ENCODE measurements around the gene FBXO15.

DNA sequence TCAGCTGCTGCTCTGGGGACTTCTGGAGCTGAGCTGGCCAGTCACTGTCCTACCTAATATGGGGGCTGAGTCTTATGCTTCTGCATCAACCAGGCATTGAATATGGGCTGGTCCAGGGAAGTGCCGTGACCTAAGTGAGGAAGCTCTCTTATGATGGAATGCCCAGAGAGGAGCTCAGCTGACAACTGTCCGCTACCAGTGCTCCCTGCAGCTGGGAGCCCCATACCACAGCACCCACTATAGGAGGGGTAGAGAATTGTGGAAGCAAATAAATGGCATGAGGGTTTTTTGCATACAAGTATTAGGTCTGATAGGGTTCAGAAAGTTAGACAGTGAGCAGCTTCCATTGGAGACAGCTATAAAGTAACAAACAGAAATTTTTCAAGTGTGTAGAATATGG is 5.2 kb upstream of the FBXO15 start:
- TF ChIP-seq, protein P1, sequence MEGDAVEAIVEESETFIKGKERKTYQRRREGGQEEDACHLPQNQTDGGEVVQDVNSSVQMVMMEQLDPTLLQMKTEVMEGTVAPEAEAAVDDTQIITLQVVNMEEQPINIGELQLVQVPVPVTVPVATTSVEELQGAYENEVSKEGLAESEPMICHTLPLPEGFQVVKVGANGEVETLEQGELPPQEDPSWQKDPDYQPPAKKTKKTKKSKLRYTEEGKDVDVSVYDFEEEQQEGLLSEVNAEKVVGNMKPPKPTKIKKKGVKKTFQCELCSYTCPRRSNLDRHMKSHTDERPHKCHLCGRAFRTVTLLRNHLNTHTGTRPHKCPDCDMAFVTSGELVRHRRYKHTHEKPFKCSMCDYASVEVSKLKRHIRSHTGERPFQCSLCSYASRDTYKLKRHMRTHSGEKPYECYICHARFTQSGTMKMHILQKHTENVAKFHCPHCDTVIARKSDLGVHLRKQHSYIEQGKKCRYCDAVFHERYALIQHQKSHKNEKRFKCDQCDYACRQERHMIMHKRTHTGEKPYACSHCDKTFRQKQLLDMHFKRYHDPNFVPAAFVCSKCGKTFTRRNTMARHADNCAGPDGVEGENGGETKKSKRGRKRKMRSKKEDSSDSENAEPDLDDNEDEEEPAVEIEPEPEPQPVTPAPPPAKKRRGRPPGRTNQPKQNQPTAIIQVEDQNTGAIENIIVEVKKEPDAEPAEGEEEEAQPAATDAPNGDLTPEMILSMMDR (conservative IDR thresholded peaks at IDR 0.05) = no peak
- TF ChIP-seq EZH2 (IDR thresholded peaks at IDR 0.05; ENCODE audit: low read depth) = no peak

All from PC-9 (cell line).